Hepatocyte (in vitro differentiated cells): ENCODE results near the gene PYCR2. TPM values are rescaled to one million over a fixed set of nuclear protein-coding genes. Genes with fewer than 3 reads are reported as not detected.
"Not testable (repeated sequence)": the region's sequence is repeated elsewhere in the genome, so short reads cannot be mapped to it uniquely, and the experiment has no call there.

Experiments
- DNase-seq: peaks from one replicate; pipeline ENCODE4 v3.0.0-alpha.2; 2016; ENCODE audit warnings: low spot score
- H2AFZ ChIP-seq: fragments of 200-600 bp; sonication (generic); 2 replicates; pipeline ENCODE4 v1.6.0; 2016; ENCODE audit warnings: antibody characterized with exemption, mild to moderate bottlenecking
- H3K27ac ChIP-seq: fragments of 200-600 bp; sonication (generic); 2 replicates; pipeline ENCODE4 v1.5.1; 2016; ENCODE audit warnings: mild to moderate bottlenecking
- H3K27me3 ChIP-seq: fragments of 200-600 bp; sonication (generic); 2 replicates; pipeline ENCODE4 v1.6.1; 2016
- H3K36me3 ChIP-seq: fragments of 200-600 bp; sonication (generic); replicated peaks from 2 replicates; pipeline ENCODE4 v1.5.1; 2016; ENCODE audit warnings: low read depth; ENCODE audit not compliant: insufficient read depth
- H3K4me1 ChIP-seq: fragments of 200-600 bp; sonication (generic); 2 replicates; pipeline ENCODE4 v1.5.1; 2016; ENCODE audit warnings: mild to moderate bottlenecking, moderate library complexity; ENCODE audit not compliant: insufficient read depth
- H3K4me2 ChIP-seq: fragments of 200-600 bp; sonication (generic); 2 replicates; pipeline ENCODE4 v1.6.0; 2016
- H3K4me3 ChIP-seq: fragments of 200-600 bp; sonication (generic); 2 replicates; pipeline ENCODE4 v1.5.1; 2016; ENCODE audit warnings: mild to moderate bottlenecking
- H3K79me2 ChIP-seq: fragments of 200-600 bp; sonication (generic); 2 replicates; pipeline ENCODE4 v1.6.0; 2017; ENCODE audit warnings: mild to moderate bottlenecking
- H3K9me2 ChIP-seq: fragments of 200-600 bp; sonication (generic); replicated peaks from 2 replicates; pipeline ENCODE4 v1.6.0; 2017; ENCODE audit warnings: mild to moderate bottlenecking; ENCODE audit not compliant: insufficient read depth
- H3K9me3 ChIP-seq: fragments of 200-600 bp; sonication (generic); 2 replicates; pipeline ENCODE4 v1.5.1; 2016; ENCODE audit warnings: low read depth, mild to moderate bottlenecking
- H4K20me1 ChIP-seq: fragments of 200-600 bp; sonication (generic); 2 replicates; pipeline ENCODE4 v1.6.0; 2016; ENCODE audit warnings: mild to moderate bottlenecking; ENCODE audit not compliant: insufficient read depth, poor library complexity, severe bottlenecking
- CTCF ChIP-seq: fragments of 200-600 bp; sonication (generic); IDR thresholded peaks from 2 replicates; pipeline ENCODE4 v1.5.1; 2016; ENCODE audit warnings: antibody characterized with exemption, mild to moderate bottlenecking; ENCODE audit not compliant: poor library complexity
- EZH2 ChIP-seq: fragments of 200-600 bp; sonication (generic); IDR thresholded peaks from 2 replicates; pipeline ENCODE4 v1.6.1; 2016; ENCODE audit warnings: antibody characterized with exemption, mild to moderate bottlenecking, borderline replicate concordance
- EZH2phosphoT487 ChIP-seq: fragments of 200-600 bp; sonication (generic); IDR thresholded peaks from one replicate; pipeline ENCODE4 v1.6.1; 2018; ENCODE audit warnings: antibody characterized with exemption, mild to moderate bottlenecking, low read depth, moderate library complexity; ENCODE audit not compliant: unreplicated experiment, severe bottlenecking
- WGBS: methylation state at CpG from one replicate; pipeline ENCODE4 v1.1.6; 2016; ENCODE audit warnings: low lambda C conversion rate; ENCODE audit errors: missing lambda C conversion rate; 5-methylcytosine and 5-hydroxymethylcytosine counted together
- polyA plus RNA-seq: library from polyadenylated mRNA; unstranded; fragments of >200 nt; fragmentation: Nextera tagmentation; extraction: Ambion mirVana; gene quantifications from 2 replicates; pipeline ENCODE4 v1.2.1, GENCODE V29; 2016
- total RNA-seq: library from RNA; depleted of rRNA; stranded (reverse); fragments of >200 nt; gene quantifications from 2 replicates; pipeline ENCODE4 v1.2.3, GENCODE V29; 2014

PYCR2 gene
- total and polyA plus RNA-seq, 2 experiments from 2014 or later: 33.5 to 49.2 TPM

GRCh38 chr1:225933072-225933471 is 9.0 kb upstream of the PYCR2 start:
- no peak overlapping the region for H3K27ac ChIP-seq
- no peaks in the 10 kb centered on the region for H4K20me1 ChIP-seq
- H2AFZ ChIP-seq: no peak overlapping the region
- H3K4me2 ChIP-seq: no peak overlapping the region
- H3K36me3 ChIP-seq: no peaks in the 10 kb centered on the region
- 93% methylated on average over 2 of the region's 2 CpGs for WGBS
- no peaks in the 10 kb centered on the region for H3K9me2 ChIP-seq
- H3K9me3 ChIP-seq: no peaks in the 10 kb centered on the region
- no peaks in the 10 kb centered on the region for H3K79me2 ChIP-seq
- H3K4me3 ChIP-seq: no peak overlapping the region
- no peak for TF ChIP-seq EZH2phosphoT487
- no peak for TF ChIP-seq CTCF
- TF ChIP-seq EZH2: no peak
- no peak for DNase-seq
- H3K27me3 ChIP-seq: no peaks in the 10 kb centered on the region
- H3K4me1 ChIP-seq: no peaks in the 10 kb centered on the region

- Histone ChIP-seq H3K27me3 (no peaks in the 10 kb centered on the region), H3K4me1 (no peaks in the 10 kb centered on the region), H3K79me2 (no peaks in the 10 kb centered on the region), H3K9me2 (no peaks in the 10 kb centered on the region), H2AFZ (no peak overlapping the region), H3K27ac (no peak overlapping the region), H4K20me1 (no peaks in the 10 kb centered on the region), H3K4me3 (no peak overlapping the region), H3K36me3 (no peaks in the 10 kb centered on the region), H3K9me3 (no peaks in the 10 kb centered on the region), H3K4me2 (no peak overlapping the region)
- 73% methylated on average over 5 of the region's 5 CpGs for WGBS
- TF ChIP-seq CTCF (no peak), EZH2phosphoT487 (no peak), EZH2 (no peak)
- DNase-seq: no peak
These were observed 7.5 kb upstream of the PYCR2 start for GRCh38 chr1:225931270-225932136.

GRCh38 chr1:225930566-225930965 is 6.5 kb upstream of the PYCR2 start:
- H3K36me3 ChIP-seq: no peaks in the 10 kb centered on the region
- 94% methylated on average over 2 of the region's 2 CpGs for WGBS

GRCh38 chr1:225929462-225929861 is 5.4 kb upstream of the PYCR2 start:
- 100% methylated on average over 1 of the region's 3 CpGs for WGBS
- H3K27ac ChIP-seq, H2AFZ ChIP-seq, H3K4me3 ChIP-seq, H3K4me2 ChIP-seq, H3K9me3 ChIP-seq, H3K4me1 ChIP-seq, H3K36me3 ChIP-seq, H4K20me1 ChIP-seq, H3K27me3 ChIP-seq, H3K9me2 ChIP-seq, H3K79me2 ChIP-seq, DNase-seq: not testable (repeated sequence)

More at GRCh38 chr1:225930566-225930965, 6.5 kb upstream of the PYCR2 start:
- no peak overlapping the region for H3K27ac ChIP-seq
- no peaks in the 10 kb centered on the region for H3K9me3 ChIP-seq
- H4K20me1 ChIP-seq: no peaks in the 10 kb centered on the region
- no peak for DNase-seq
- TF ChIP-seq EZH2phosphoT487: no peak
- no peak for TF ChIP-seq EZH2
- TF ChIP-seq CTCF: no peak
- no peaks in the 10 kb centered on the region for H3K27me3 ChIP-seq
- H3K79me2 ChIP-seq: no peaks in the 10 kb centered on the region
- no peak overlapping the region for H2AFZ ChIP-seq
- H3K9me2 ChIP-seq: no peaks in the 10 kb centered on the region
- H3K4me1 ChIP-seq: no peaks in the 10 kb centered on the region
- no peak overlapping the region for H3K4me2 ChIP-seq
- no peak overlapping the region for H3K4me3 ChIP-seq
